Skeletal muscle satellite cell (primary cell): ENCODE data around the gene TSC22D3. TPM values are rescaled to one million over a fixed set of nuclear protein-coding genes. Genes with fewer than 3 reads are reported as not detected.
A peak's percentile ranks its signal among the peaks of the same experiment; 100 is the strongest.
"Not testable (repeated sequence)": the region's sequence is repeated elsewhere in the genome, so short reads cannot be mapped to it uniquely, and the experiment has no call there.

ENCODE experiments used
- H3K27me3 ChIP-seq: 2 replicates; pipeline ENCODE4 v1.7.0; 2013; ENCODE audit warnings: low read length; ENCODE audit not compliant: control insufficient read depth, insufficient read depth
- H3K36me3 ChIP-seq: 2 replicates; pipeline ENCODE4 v1.7.0; 2013; ENCODE audit warnings: mild to moderate bottlenecking, control low read depth, low read length; ENCODE audit not compliant: insufficient read depth
- H3K4me1 ChIP-seq: 2 replicates; pipeline ENCODE4 v1.7.0; 2013; ENCODE audit warnings: low read length; ENCODE audit not compliant: control insufficient read depth, insufficient read depth
- H3K4me2 ChIP-seq: 2 replicates; pipeline ENCODE4 v1.7.0; 2013; ENCODE audit warnings: mild to moderate bottlenecking, low read length
- H3K4me3 ChIP-seq: 2 replicates; pipeline ENCODE4 v1.7.0; 2013; ENCODE audit warnings: low read length
- H3K9ac ChIP-seq: 2 replicates; pipeline ENCODE4 v1.7.0; 2013; ENCODE audit warnings: mild to moderate bottlenecking, low read depth, low read length, moderate library complexity
- H3K9me3 ChIP-seq: replicated peaks from 2 replicates; pipeline ENCODE4 v1.7.0; 2013; ENCODE audit warnings: mild to moderate bottlenecking, control low read depth, low read length
- total RNA-seq: library from RNA; depleted of rRNA; stranded (reverse); fragments of >200 nt; gene quantifications from 2 replicates; pipeline ENCODE4 v1.2.3, GENCODE V29; 2012; rRNA removed

TSC22D3 gene
- total RNA-seq: 24.9 and 25.6 TPM in 2 replicates

DNA sequence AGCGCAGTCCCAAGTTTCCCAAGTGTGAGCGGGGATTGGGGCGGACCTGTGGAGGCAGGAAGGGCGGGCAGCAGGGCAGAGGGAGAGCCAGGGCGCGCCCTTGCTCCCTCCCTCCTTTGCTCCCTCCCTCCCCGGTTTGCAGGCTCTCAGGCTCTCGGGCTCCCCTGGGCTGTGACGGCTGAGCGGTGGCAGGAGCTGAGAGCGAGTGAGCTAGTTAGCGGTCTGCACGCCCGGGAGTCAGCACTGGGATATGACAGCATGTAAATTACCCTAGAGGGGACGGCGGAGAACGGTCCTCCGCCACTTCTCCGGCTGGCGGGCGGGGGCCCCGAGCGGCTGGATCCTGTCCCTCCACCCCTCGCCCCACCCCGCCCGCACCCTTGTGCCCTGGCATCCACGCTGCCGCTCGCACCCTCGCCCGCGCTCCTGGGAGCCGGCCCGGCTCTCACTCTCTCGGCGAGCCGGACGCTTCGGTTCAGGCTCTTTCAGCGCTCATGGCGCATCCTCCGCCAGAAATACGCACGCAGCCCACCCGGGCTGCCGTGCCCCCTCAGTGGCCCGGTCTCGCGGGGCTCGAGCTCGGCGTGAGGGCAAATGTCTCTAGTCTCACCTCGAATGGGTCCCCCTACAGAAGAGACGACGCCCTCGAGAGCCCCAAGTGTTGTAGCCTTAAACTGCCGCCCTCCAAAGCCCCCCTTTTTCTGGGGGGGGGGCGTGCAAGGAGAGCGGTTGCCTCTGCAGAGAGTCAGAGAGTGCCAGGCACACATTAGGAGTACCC is at the start of gene TSC22D3:
TSS of gene TSC22D3 (minus strand) at position 54 of the 778 bp plus-strand sequence. CDS start 368 bp downstream, outside the sequence.
- Histone ChIP-seq H3K27me3 (no peaks in the 10 kb centered on the region), H3K9ac (peak within 1 kb of the TSS; percentile 85), H3K4me3 (peak within 1 kb of the TSS; percentile 77), H3K36me3 (no peaks in the 10 kb centered on the region), H3K9me3 (no peaks in the 10 kb centered on the region), H3K4me1 (peaks cover 14% of the 10 kb centered on the region), H3K4me2 (peak within 1 kb of the TSS; percentile 88)

- Histone ChIP-seq H3K4me3 (no peak overlapping the region), H3K36me3 (no peaks in the 10 kb centered on the region), H3K9ac (no peak overlapping the region), H3K27me3 (no peaks in the 10 kb centered on the region), H3K9me3 (peaks cover 6% of the 10 kb centered on the region), H3K4me2 (peak overlapping the region; percentile 72), H3K4me1 (peaks cover 17% of the 10 kb centered on the region)
These were observed 47.9 kb upstream of the TSC22D3 start for GRCh38 chrX:107823456-107823855.

DNA sequence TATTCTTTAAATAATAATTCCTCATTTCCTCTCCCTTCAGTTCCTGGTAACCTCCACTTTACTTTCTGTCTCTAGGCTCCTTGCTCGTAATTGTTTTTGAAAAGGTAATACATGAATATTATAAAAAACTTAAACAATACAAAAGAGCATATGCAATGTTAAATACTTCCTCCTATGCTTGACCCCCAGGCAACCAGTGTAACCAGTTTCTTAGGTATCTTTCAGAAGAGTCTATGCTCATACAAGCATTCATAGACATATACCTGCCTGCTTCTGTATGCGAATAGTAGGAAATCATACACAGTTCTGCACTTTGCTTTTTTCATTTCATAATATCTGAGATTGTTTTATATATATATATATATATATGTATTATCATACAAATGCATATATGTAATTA is 47.5 kb upstream of the TSC22D3 start:
- Histone ChIP-seq H3K9me3 (peaks cover 6% of the 10 kb centered on the region), H3K36me3 (no peaks in the 10 kb centered on the region), H3K4me3 (no peak overlapping the region), H3K27me3 (no peaks in the 10 kb centered on the region), H3K4me2 (no peak overlapping the region), H3K9ac (no peak overlapping the region), H3K4me1 (peaks cover 17% of the 10 kb centered on the region)

DNA sequence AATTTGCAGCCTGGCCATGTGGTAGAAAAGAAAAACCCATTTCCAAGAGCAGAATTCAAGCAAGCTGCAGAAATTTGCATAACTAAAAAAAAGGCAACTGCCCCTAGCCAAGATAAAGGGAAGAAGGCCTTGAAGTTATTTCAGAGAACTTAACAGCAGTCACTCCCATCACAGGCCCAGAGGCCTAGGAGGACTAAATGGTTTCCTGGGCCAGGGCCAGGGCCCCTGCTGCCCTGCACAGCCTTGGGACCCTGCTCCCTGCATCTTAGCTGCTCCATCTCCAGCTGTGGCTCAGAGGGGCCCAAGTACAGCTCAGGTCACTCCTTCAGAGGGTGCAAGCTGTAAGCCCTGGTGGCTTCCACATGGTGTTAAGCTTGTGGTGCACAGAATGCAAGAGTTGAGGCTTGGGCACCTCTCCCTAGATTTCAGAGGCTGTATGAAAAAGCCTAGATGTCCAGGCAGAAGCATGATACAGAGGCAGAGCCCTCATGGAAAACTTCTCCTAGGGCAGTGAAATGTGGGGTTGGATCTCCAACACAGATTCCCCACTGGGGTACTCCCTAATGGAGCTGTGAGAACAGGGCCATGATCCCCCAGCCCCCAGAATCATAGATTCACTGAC is 43.4 kb upstream of the TSC22D3 start:
- Histone ChIP-seq H3K9me3 (peaks cover 6% of the 10 kb centered on the region), H3K9ac (no peak overlapping the region), H3K4me2 (no peak overlapping the region), H3K36me3 (no peaks in the 10 kb centered on the region), H3K27me3 (peaks cover 11% of the 10 kb centered on the region), H3K4me3 (no peak overlapping the region), H3K4me1 (peaks cover 4% of the 10 kb centered on the region)

- peaks cover 13% of the 10 kb centered on the region for H3K27me3 ChIP-seq
- not testable (repeated sequence) for H3K9ac ChIP-seq, H3K9me3 ChIP-seq, H3K4me2 ChIP-seq, H3K4me1 ChIP-seq, H3K36me3 ChIP-seq, H3K4me3 ChIP-seq
These were observed 34.5 kb upstream of the TSC22D3 start for GRCh38 chrX:107810053-107810452.

DNA sequence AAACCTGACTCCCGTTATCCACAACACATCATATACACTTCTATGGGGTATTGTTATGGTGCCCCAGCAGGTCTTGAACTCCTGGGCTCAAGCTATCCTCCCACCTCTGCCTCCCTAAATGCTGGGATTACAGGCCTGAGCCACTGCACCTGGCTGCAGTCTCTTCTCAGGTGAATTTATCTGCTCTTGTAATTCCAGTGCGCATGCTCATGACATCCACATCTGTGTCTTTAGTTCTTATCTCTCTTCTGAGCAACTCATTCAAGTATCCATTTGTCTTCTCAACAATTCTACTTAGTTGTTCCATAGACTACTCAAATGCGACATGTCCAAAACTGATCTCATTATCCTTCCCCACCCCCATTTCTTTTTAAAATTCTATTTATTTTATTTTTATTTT is 29.6 kb upstream of the TSC22D3 start:
- Histone ChIP-seq H3K4me3 (no peak overlapping the region), H3K4me1 (no peaks in the 10 kb centered on the region)

GRCh38 chrX:107804427-107804826 is 28.8 kb upstream of the TSC22D3 start:
- H3K4me3 ChIP-seq: no peak overlapping the region
- H3K9ac ChIP-seq: no peak overlapping the region

More for the DNA sequence above, 29.6 kb upstream of the TSC22D3 start:
- H3K9ac ChIP-seq: no peak overlapping the region
- H3K9me3 ChIP-seq: no peaks in the 10 kb centered on the region
- no peak overlapping the region for H3K4me2 ChIP-seq
- H3K36me3 ChIP-seq: no peaks in the 10 kb centered on the region
- H3K27me3 ChIP-seq: peaks cover 13% of the 10 kb centered on the region

DNA sequence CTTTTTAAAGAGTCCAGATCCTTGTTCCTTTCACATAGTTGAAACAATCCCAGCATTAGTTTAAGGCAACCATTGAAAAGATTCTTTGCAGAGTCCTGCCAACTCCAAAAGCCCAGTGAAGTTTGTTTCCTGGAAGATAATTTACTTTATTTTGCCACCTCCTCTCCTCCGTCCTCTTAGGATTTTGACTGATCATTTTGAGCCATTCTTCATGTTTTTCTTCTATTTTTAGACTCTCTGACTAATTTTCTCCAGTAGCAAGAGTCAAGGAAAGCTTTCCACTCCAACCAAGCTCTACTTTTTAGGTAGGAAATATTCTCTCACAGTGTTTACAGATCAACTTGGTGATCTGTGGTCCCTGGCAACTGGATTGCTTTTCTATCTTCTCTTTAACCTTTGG is 12.2 kb upstream of the TSC22D3 start:
- Histone ChIP-seq H3K27me3 (peaks cover 47% of the 10 kb centered on the region), H3K36me3 (no peaks in the 10 kb centered on the region)

More at GRCh38 chrX:107804427-107804826, 28.8 kb upstream of the TSC22D3 start:
- Histone ChIP-seq H3K4me1 (no peaks in the 10 kb centered on the region), H3K36me3 (no peaks in the 10 kb centered on the region), H3K27me3 (peaks cover 16% of the 10 kb centered on the region), H3K4me2 (no peak overlapping the region), H3K9me3 (no peaks in the 10 kb centered on the region)

GRCh38 chrX:107780525-107780924 is 4.9 kb upstream of the TSC22D3 start:
- H3K9ac ChIP-seq: no peak overlapping the region
- H3K4me3 ChIP-seq: no peak overlapping the region
- no peaks in the 10 kb centered on the region for H3K36me3 ChIP-seq
- H3K4me2 ChIP-seq: no peak overlapping the region
- no peaks in the 10 kb centered on the region for H3K9me3 ChIP-seq
- H3K27me3 ChIP-seq: peaks cover 2% of the 10 kb centered on the region
- H3K4me1 ChIP-seq: peaks cover 2% of the 10 kb centered on the region

More for the DNA sequence above, 12.2 kb upstream of the TSC22D3 start:
- Histone ChIP-seq H3K4me1 (no peaks in the 10 kb centered on the region), H3K4me3 (no peak overlapping the region), H3K9me3 (no peaks in the 10 kb centered on the region), H3K4me2 (no peak overlapping the region), H3K9ac (no peak overlapping the region)

DNA sequence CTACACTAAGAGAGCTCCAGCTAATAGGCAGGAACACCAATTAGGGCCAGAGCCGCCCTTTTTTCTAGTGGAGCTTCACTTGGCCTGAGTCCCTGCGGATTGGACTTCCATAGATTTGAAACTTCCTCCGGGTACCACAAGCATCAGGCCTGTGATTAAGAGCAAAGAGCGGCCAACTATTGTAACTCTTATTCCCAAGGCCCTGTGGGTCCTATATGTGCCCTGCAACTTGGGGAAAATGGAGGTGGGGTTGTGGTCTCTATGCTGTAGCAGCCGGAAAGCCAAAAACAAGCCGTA is 1.9 kb upstream of the TSC22D3 start, which contains the start of gene NCBP2L:
TSS of gene NCBP2L (plus strand) at position 198 of the 297 bp plus-strand sequence. CDS start 16,488 bp downstream, outside the sequence.
- H3K4me2 ChIP-seq: peak within 1 kb of the TSS; percentile 88
- no peaks in the 10 kb centered on the region for H3K27me3 ChIP-seq
- H3K4me1 ChIP-seq: peaks cover 14% of the 10 kb centered on the region
- H3K36me3 ChIP-seq: no peaks in the 10 kb centered on the region
- H3K9me3 ChIP-seq: no peaks in the 10 kb centered on the region
- peak within 1 kb of the TSS; percentile 77 for H3K4me3 ChIP-seq
- H3K9ac ChIP-seq: peak within 1 kb of the TSS; percentile 85

DNA sequence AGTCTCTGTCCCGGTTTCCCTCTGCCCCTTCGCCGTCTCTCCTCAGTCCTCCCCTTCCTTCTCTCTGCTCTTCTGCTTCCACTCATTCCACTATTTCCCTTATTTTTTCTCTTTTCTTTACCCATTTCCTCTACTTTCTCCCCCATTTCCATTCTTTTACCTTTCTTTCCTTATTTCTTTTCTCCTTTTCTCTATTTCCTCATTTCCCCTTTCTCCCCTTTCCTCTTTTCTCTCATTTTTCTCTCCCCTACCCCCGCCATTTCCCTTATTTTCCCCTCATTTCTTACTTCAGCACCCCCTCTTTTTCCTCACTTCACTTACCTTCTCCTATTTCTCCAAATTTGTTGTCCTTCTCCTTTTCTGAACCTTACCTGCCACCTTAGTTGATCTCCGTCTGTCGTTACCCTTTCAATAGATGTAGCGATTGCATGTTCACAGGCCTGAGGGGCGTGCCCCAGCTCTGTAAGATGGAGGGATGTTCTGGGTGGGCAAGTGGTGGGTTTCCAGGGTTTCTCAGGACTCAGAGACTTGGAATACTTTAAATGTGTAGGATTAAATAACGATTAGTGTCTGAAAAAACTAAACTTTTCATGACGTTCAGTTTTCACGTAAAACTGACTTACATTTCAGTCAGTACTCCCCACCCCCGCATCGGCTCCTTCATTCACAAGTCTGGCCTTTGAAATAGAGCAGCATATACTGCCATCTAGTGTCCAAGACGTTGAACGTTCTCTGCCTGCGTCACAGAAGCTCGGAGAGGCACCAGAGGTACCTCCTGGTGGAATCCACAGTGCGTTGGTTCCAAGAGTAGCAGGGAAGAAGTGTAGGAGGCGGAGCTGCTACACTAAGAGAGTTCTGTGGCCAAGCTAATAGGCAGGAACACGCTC is 1.3 kb upstream of the TSC22D3 start:
- peak overlapping the region; percentile 88 for H3K4me2 ChIP-seq
- peak overlapping the region; percentile 77 for H3K4me3 ChIP-seq
- H3K27me3 ChIP-seq: no peaks in the 10 kb centered on the region
- H3K9ac ChIP-seq: peak overlapping the region; percentile 85
- H3K9me3 ChIP-seq: no peaks in the 10 kb centered on the region
- no peaks in the 10 kb centered on the region for H3K36me3 ChIP-seq
- H3K4me1 ChIP-seq: peaks cover 14% of the 10 kb centered on the region
